ENCODE data around the gene NDUFS6.

Gene NDUFS6

DNA sequence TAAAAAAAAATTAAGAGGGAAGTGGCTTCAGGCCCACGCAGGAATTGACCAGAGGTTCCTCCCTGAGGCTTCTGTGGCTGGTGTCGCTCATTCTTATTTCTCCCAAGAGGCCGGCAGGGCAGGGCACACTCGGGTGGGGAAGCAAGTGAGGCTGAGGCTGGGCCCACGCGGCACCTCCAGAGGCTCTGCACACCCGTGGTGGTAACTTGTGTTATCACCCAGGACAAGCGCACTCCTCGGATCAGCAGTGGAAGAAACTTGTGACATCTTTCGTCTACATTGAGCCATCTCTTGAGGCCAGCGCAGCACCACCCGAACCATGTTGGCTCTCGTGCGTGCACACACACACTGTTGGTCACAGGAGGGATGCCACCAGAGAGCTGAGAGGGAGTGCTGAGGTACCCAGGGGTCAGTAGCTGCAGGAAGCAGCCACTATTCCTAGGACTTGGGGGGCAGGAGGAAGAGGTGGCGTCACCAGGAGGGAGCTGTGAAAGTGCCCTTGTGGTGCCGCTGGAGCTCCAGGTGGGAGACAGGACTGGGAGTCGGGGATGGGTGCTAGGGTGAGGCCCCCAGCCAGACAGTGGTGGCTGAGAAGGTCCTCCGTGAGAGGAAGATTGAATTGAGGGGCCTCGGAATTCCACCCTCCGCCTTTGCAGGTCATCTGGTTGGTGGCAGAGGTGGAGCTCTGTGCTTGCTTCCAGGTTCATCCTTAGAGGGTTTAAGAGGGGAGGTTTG, 6.4 kb downstream of the NDUFS6 start:
- Histone ChIP-seq H3K4me3 (replicated peaks; ENCODE audit: insufficient read depth, low read length) (no peak overlapping the region), H3K27me3 (ENCODE audit: insufficient read depth, poor library complexity, severe bottlenecking) (no peaks in the 10 kb centered on the region), H3K27ac (replicated peaks) (no peak overlapping the region)
- TF ChIP-seq POLR2AphosphoS5 (IDR thresholded peaks at IDR 0.05; ENCODE audit: low read depth) (no peak), SPI1 (IDR thresholded peaks at IDR 0.05; ENCODE audit: borderline replicate concordance, low read depth) (0 out of 2 replicates have a peak, but pooled peaks have one; percentile 21)
- TF ChIP-seq, protein P1, sequence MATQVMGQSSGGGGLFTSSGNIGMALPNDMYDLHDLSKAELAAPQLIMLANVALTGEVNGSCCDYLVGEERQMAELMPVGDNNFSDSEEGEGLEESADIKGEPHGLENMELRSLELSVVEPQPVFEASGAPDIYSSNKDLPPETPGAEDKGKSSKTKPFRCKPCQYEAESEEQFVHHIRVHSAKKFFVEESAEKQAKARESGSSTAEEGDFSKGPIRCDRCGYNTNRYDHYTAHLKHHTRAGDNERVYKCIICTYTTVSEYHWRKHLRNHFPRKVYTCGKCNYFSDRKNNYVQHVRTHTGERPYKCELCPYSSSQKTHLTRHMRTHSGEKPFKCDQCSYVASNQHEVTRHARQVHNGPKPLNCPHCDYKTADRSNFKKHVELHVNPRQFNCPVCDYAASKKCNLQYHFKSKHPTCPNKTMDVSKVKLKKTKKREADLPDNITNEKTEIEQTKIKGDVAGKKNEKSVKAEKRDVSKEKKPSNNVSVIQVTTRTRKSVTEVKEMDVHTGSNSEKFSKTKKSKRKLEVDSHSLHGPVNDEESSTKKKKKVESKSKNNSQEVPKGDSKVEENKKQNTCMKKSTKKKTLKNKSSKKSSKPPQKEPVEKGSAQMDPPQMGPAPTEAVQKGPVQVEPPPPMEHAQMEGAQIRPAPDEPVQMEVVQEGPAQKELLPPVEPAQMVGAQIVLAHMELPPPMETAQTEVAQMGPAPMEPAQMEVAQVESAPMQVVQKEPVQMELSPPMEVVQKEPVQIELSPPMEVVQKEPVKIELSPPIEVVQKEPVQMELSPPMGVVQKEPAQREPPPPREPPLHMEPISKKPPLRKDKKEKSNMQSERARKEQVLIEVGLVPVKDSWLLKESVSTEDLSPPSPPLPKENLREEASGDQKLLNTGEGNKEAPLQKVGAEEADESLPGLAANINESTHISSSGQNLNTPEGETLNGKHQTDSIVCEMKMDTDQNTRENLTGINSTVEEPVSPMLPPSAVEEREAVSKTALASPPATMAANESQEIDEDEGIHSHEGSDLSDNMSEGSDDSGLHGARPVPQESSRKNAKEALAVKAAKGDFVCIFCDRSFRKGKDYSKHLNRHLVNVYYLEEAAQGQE (IDR thresholded peaks at IDR 0.05; ENCODE audit: insufficient replicate concordance, low read depth): no peak
- no peak for DNase-seq (ENCODE audit: low read depth in 1 of 2, low spot score in 1 of 2)

DNA sequence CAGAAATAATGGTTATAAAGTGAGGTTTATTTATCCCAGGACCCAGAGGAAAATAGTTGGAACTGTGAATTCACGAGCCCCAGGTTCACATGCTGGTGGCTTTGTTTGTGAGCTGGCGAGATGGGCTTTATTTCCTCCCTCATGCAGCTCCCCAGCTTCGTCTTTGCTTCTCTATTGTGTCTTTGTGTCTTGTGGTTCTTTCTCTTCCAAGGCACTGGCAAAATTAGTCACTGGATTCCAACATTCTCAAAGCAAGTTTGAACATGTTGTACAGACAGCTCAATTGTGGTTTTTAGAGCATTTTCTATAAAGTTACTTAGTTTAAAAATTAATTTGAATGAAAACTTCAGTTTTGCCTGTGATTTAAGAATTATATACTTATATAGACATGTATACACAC, 7.2 kb downstream of the NDUFS6 start:
- Histone ChIP-seq H3K4me3 (replicated peaks; ENCODE audit: insufficient read depth, low read length) (no peak overlapping the region), H3K27ac (replicated peaks) (no peak overlapping the region), H3K27me3 (ENCODE audit: insufficient read depth, poor library complexity, severe bottlenecking) (no peaks in the 10 kb centered on the region)
- TF ChIP-seq POLR2AphosphoS5 (IDR thresholded peaks at IDR 0.05; ENCODE audit: low read depth) (no peak), GABPA (IDR thresholded peaks at IDR 0.05; ENCODE audit: low read depth) (no peak), SPI1 (IDR thresholded peaks at IDR 0.05; ENCODE audit: borderline replicate concordance, low read depth) (no peak)
- TF ChIP-seq, protein P1 (IDR thresholded peaks at IDR 0.05; ENCODE audit: insufficient replicate concordance, low read depth): no peak
- no peak for DNase-seq (ENCODE audit: low read depth in 1 of 2, low spot score in 1 of 2)

DNA sequence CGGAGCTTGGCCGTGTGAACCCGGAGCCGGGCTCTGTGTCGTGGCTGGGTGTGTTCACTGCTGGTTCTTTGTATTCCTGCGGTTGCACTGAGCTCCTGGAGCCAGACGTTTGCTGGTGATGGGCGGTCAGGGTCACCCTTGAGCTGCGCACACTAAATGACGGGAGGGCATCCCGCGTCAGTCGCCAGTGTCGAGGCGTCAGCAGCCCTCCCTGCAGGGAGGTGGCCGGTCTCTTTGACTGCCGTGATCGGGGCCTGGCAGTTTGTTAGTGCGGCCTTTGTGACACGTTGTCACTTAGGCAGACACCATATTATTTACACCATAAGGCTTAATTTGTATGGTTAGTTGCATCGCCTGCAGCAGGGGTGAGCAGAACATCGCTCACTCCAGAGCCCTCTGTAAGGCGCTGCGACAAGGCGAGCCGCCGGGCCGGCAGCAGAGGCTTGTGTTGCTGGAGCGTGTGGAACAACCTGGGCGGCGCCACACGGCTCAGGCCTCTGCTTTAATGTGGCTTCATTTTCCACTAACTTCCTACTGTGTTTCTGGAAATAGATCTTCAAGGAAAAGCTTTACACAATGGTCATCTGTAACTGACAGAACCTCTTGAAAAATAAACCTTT, 8.3 kb downstream of the NDUFS6 start:
- Histone ChIP-seq H3K27ac (replicated peaks) (no peak overlapping the region), H3K4me3 (replicated peaks; ENCODE audit: insufficient read depth, low read length) (no peak overlapping the region), H3K27me3 (ENCODE audit: insufficient read depth, poor library complexity, severe bottlenecking) (no peaks in the 10 kb centered on the region)
- TF ChIP-seq, protein P2, sequence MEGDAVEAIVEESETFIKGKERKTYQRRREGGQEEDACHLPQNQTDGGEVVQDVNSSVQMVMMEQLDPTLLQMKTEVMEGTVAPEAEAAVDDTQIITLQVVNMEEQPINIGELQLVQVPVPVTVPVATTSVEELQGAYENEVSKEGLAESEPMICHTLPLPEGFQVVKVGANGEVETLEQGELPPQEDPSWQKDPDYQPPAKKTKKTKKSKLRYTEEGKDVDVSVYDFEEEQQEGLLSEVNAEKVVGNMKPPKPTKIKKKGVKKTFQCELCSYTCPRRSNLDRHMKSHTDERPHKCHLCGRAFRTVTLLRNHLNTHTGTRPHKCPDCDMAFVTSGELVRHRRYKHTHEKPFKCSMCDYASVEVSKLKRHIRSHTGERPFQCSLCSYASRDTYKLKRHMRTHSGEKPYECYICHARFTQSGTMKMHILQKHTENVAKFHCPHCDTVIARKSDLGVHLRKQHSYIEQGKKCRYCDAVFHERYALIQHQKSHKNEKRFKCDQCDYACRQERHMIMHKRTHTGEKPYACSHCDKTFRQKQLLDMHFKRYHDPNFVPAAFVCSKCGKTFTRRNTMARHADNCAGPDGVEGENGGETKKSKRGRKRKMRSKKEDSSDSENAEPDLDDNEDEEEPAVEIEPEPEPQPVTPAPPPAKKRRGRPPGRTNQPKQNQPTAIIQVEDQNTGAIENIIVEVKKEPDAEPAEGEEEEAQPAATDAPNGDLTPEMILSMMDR (IDR thresholded peaks at IDR 0.05; ENCODE audit: insufficient read depth, low read length): no peak
- TF ChIP-seq SPI1 (IDR thresholded peaks at IDR 0.05; ENCODE audit: borderline replicate concordance, low read depth) (no peak), GABPA (IDR thresholded peaks at IDR 0.05; ENCODE audit: low read depth) (no peak), POLR2AphosphoS5 (IDR thresholded peaks at IDR 0.05; ENCODE audit: low read depth) (no peak)
- TF ChIP-seq, protein P1 (IDR thresholded peaks at IDR 0.05; ENCODE audit: insufficient replicate concordance, low read depth): no peak
- no peak for DNase-seq (ENCODE audit: low read depth in 1 of 2, low spot score in 1 of 2)

DNA sequence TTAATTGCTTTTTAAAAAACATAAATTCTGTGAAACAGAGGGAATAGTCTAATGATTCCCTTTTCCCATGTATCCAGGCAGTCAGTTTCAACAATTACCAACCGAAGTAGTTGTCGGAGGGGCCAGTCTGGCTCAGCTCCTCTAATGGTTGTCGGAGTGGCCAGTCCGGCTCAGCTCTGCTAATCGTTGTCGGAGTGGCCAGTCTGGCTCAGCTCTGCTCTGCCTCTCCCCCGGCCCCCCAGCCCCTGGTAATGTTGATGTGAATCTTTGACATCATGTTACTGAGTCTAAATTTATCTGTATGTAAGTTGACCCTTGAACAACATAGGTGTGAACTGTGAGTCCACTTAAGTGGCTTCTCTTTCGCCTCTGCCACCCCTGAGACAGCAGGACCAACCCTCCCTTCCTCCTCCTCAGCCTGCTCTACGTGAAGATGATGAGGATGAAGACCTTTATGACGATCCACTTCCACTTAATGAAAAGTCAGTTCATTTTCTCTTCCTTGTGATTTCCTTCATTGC, 9.4 kb downstream of the NDUFS6 start:
- DNase-seq (ENCODE audit: low read depth in 1 of 2, low spot score in 1 of 2): no peak
- TF ChIP-seq GABPA (IDR thresholded peaks at IDR 0.05; ENCODE audit: low read depth) (no peak), SPI1 (IDR thresholded peaks at IDR 0.05; ENCODE audit: borderline replicate concordance, low read depth) (no peak), POLR2AphosphoS5 (IDR thresholded peaks at IDR 0.05; ENCODE audit: low read depth) (no peak)
- TF ChIP-seq, protein P1 (IDR thresholded peaks at IDR 0.05; ENCODE audit: insufficient replicate concordance, low read depth): no peak
- TF ChIP-seq, protein P2 (IDR thresholded peaks at IDR 0.05; ENCODE audit: insufficient read depth, low read length): no peak
- H3K27ac ChIP-seq (replicated peaks): no peak overlapping the region
- no peaks in the 10 kb centered on the region for H3K27me3 ChIP-seq (ENCODE audit: insufficient read depth, poor library complexity, severe bottlenecking)
- no peak overlapping the region for H3K4me3 ChIP-seq (replicated peaks; ENCODE audit: insufficient read depth, low read length)

Data from HL-60 (cell line).